Measurements from ENCODE around the gene CREB1.

GRCh38 chr2:207603486-207603885 lies 73.7 kb downstream of the CREB1 start:
- TF ChIP-seq POLR2A (IDR thresholded peaks at IDR 0.05) (no peak), CTCF (IDR thresholded peaks at IDR 0.05) (no peak), POLR2AphosphoS5 (IDR thresholded peaks at IDR 0.05; ENCODE audit: insufficient read depth in 1 of 2, low read depth in 1 of 2) (no peak)

Measured in vagina (tissue), 2 donors.